Loucy (cell line): ENCODE results near the gene NUP62.

Experiments
- H2AFZ ChIP-seq: fragments of 200-600 bp; sonication (generic); 2 replicates; pipeline ENCODE4 v1.6.0; 2016; ENCODE audit warnings: antibody characterized with exemption, mild to moderate bottlenecking, low read length, moderate library complexity
- H3F3A ChIP-seq: fragments of 200-600 bp; 2 replicates; pipeline ENCODE4 v1.6.0; 2016; ENCODE audit warnings: antibody characterized with exemption, low read depth, mild to moderate bottlenecking
- H3K27me3 ChIP-seq: fragments of 200-600 bp; sonication (generic); 2 replicates; pipeline ENCODE4 v1.6.1; 2014; ENCODE audit warnings: low read length, mild to moderate bottlenecking; ENCODE audit not compliant: insufficient read depth, poor library complexity, severe bottlenecking
- H3K36me3 ChIP-seq: fragments of 200-600 bp; sonication (generic); 2 replicates; pipeline ENCODE4 v1.6.1; 2016; ENCODE audit warnings: low read length; ENCODE audit not compliant: insufficient read depth
- H3K4me1 ChIP-seq: fragments of 200-600 bp; sonication (generic); 2 replicates; pipeline ENCODE4 v1.5.1; 2014; ENCODE audit warnings: low read length, mild to moderate bottlenecking; ENCODE audit not compliant: insufficient read depth, poor library complexity, severe bottlenecking
- H3K4me2 ChIP-seq: fragments of 200-600 bp; sonication (generic); 2 replicates; pipeline ENCODE4 v1.6.0; 2014; ENCODE audit warnings: antibody characterized with exemption, low read length, low read depth, mild to moderate bottlenecking; ENCODE audit not compliant: poor library complexity, severe bottlenecking
- H3K4me3 ChIP-seq: fragments of 200-600 bp; sonication (generic); 2 replicates; pipeline ENCODE4 v1.5.1; 2014; ENCODE audit warnings: low read length, mild to moderate bottlenecking, mixed read lengths; ENCODE audit not compliant: poor library complexity, severe bottlenecking
- H3K79me2 ChIP-seq: fragments of 200-600 bp; sonication (generic); 2 replicates; pipeline ENCODE4 v1.6.1; 2014; ENCODE audit warnings: low read length; ENCODE audit not compliant: insufficient read depth
- H3K9ac ChIP-seq: fragments of 200-600 bp; sonication (generic); 2 replicates; pipeline ENCODE4 v1.6.0; 2014; ENCODE audit warnings: mild to moderate bottlenecking, low read depth, low read length, moderate library complexity; ENCODE audit not compliant: poor library complexity, severe bottlenecking
- H3K9me2 ChIP-seq: fragments of 200-600 bp; sonication (generic); replicated peaks from 2 replicates; pipeline ENCODE4 v1.6.1; 2016; ENCODE audit warnings: low read depth, low read length, mixed read lengths
- H3K9me3 ChIP-seq: fragments of 200-600 bp; sonication (generic); 2 replicates; pipeline ENCODE4 v1.6.1; 2014; ENCODE audit warnings: mild to moderate bottlenecking, antibody characterized with exemption, low read length, low read depth; ENCODE audit not compliant: insufficient read depth
- H4K20me1 ChIP-seq: fragments of 200-600 bp; sonication (generic); 2 replicates; pipeline ENCODE4 v1.6.0; 2014; ENCODE audit warnings: antibody characterized with exemption, low read length, mild to moderate bottlenecking; ENCODE audit not compliant: insufficient read depth, poor library complexity, severe bottlenecking
- CTCF ChIP-seq: fragments of 200-600 bp; sonication (generic); conservative IDR thresholded peaks from 2 replicates; pipeline ENCODE4 v1.5.1; 2014; ENCODE audit warnings: mild to moderate bottlenecking, antibody characterized with exemption, low read length
- EZH2phosphoT487 ChIP-seq: fragments of 200-600 bp; IDR thresholded peaks from 2 replicates; pipeline ENCODE4 v1.6.1; 2018; ENCODE audit warnings: antibody characterized with exemption, mild to moderate bottlenecking, moderate library complexity, borderline replicate concordance

The NUP62 gene

DNA sequence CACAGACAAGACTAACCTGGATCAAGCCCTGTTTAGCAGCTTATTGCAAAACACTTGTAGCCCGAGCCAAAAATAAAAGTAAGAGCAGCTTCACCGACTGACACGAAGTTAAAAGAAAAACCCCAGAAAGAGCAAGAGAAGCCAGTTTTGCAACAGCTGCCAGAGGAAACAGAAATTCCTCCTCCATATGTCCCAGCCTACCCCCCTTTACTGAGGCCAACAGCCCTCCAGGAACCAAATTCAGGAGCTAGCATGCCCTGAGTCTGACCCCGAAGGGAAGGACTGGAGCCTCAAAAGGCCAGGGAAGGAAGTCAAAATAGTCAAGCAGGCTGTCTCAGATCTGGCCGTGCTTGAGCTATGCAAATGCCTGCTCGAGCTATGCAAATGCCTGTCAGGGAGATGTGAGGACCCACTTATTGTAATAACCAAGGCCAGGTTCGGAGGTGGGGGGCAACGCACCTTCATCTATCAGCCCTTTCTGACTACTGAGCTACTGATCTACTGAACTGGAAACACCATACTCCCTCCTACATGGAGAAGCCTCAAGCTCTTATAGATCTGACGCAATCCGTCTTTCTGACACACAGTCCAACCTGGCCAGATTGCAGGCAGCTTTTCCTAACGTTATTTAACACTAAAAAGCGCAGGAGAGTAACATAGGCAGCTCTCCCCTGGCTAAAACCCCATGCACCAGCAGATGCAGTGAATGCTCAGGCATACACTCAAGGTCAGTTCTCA lies 25.0 kb upstream of the NUP62 start:
- Histone ChIP-seq H3K36me3 (no peaks in the 10 kb centered on the region), H3K4me3 (no peak overlapping the region), H3K9me2 (no peaks in the 10 kb centered on the region), H2AFZ (no peak overlapping the region), H3F3A (no peaks in the 10 kb centered on the region), H3K27me3 (no peaks in the 10 kb centered on the region), H3K9ac (no peak overlapping the region), H3K79me2 (no peaks in the 10 kb centered on the region), H3K4me1 (no peaks in the 10 kb centered on the region), H3K9me3 (no peaks in the 10 kb centered on the region), H3K4me2 (no peak overlapping the region), H4K20me1 (no peaks in the 10 kb centered on the region)
- TF ChIP-seq CTCF (no peak), EZH2phosphoT487 (no peak)

GRCh38 chr19:49953416-49953815 lies 24.1 kb upstream of the NUP62 start:
- Histone ChIP-seq H3K27me3 (no peaks in the 10 kb centered on the region), H3K9me3 (no peaks in the 10 kb centered on the region), H3K79me2 (no peaks in the 10 kb centered on the region), H3K4me2 (no peak overlapping the region), H3K9ac (no peak overlapping the region), H3F3A (no peaks in the 10 kb centered on the region), H3K4me1 (no peaks in the 10 kb centered on the region), H3K4me3 (no peak overlapping the region), H4K20me1 (no peaks in the 10 kb centered on the region), H2AFZ (no peak overlapping the region), H3K9me2 (no peaks in the 10 kb centered on the region), H3K36me3 (no peaks in the 10 kb centered on the region)
- TF ChIP-seq CTCF, result no peak
- TF ChIP-seq EZH2phosphoT487, result no peak

GRCh38 chr19:49952906-49953305 lies 23.6 kb upstream of the NUP62 start:
- Histone ChIP-seq H3K9me3 (no peaks in the 10 kb centered on the region), H3K9ac (no peak overlapping the region), H2AFZ (no peak overlapping the region), H3K4me2 (no peak overlapping the region), H3K4me1 (no peaks in the 10 kb centered on the region), H3K36me3 (no peaks in the 10 kb centered on the region), H3K4me3 (no peak overlapping the region), H4K20me1 (no peaks in the 10 kb centered on the region), H3K79me2 (no peaks in the 10 kb centered on the region), H3K9me2 (no peaks in the 10 kb centered on the region), H3F3A (no peaks in the 10 kb centered on the region), H3K27me3 (no peaks in the 10 kb centered on the region)
- TF ChIP-seq CTCF (no peak), EZH2phosphoT487 (no peak)
